HG03565 (cell line): ENCODE measurements around the gene TFEB.

Experiments used
- ATAC-seq: cut with Tn5 transposase; IDR thresholded peaks from one replicate; pipeline ENCODE4 v1.9.1; 2021; ENCODE audit warnings: mild to moderate bottlenecking, moderate library complexity; ENCODE audit not compliant: unreplicated experiment

Gene TFEB

DNA sequence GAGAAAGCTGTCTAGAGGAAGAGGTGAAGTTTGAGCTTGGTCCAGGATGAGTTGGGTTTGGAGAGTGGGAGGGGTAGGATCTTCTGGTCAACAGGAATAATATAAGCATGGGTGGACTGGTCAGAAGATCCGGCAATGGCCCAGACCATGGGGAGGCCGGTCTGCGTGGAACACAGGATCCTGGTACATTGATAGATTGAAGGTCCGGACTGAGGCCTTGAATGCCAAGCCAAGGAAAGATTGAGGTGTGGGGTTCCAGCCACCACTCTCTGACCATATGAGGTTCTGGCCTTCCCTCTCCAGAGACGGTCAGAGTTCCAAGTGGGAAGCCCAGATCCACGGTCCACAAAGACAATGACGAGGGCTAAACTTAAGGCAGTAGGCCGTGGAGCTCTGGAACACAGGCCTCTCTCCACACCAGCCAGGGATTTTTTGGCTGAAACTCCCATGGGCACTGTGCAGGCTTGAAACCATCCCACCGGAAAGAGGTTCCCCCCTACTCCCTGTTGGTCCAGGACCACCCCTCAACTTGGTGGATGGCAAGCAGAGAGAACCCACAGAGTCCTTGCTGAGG, 94.0 kb downstream of the TFEB start:
- no peak for ATAC-seq

- ATAC-seq = no peak
These were observed 95.0 kb downstream of the TFEB start for GRCh38 chr6:41640426-41640825.

DNA sequence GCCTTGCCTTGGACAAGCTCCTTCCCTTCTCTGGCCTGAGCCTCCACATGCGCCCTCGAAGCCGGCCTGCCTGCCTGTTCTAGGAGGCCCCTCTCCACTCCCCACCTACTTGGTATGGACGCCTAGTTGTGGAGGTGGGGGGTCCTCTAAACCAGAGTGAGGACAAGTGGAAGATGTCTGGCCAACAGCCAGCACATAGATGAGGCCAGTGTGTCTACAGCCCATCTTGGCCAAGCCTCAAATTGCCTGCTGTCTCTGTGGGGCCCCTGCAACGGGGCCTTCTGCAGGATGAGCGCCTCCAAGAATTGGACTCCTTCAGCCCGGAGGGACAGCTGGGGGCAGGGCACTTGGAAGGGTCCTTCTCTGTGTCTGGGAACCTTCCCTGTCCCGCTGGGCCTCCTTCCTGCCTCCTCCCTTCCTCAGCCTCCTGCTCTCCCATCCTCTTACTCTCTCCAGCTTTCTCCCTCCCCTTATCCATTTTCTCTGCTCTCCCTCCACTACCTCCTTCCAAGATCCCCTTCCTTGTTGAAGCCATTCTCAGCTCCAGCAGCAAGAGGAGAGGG, 95.5 kb downstream of the TFEB start:
- ATAC-seq = no peak

DNA sequence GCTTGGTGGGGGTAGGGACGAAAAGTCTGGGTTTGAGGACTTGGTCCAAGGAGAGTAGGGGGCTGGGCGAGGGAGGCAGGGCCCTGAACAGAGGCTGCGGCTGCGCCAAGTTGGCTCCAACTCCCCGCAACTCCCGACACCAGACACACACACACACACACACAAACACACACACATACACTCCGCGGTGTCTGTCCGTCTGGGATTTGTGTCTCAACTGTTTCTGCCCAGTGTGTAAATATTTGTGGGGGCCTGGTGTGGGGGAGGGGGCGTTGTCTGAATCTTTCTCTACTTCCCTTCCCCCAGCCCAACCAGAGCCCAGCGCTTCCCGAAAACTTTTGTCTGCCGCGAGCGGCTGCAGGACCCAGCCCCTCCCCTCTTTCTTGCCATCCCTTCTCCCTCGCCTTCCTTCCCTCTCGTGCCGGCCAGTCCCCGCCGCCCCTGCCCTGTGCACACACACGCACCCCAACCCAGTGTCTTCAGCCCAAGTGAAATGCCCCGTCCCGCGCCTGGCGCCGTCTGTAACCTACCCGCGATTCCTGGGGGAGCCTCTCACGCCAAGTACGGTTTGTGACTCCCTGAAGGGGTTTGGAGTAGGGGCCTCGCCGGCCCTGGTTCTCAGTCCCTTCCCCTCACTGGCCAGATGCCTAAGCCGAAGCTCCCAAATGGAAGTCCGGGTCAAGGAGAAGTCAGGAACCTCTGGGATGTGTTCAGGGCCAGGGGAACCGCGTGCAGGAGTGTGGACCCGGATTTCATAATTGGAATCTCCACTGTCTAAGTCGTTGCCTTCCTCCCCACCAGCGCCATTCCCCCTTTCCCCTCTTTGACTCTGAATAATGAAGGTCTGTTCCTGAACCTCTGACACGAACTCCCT, 96.2 kb downstream of the TFEB start:
- ATAC-seq = no peak

DNA sequence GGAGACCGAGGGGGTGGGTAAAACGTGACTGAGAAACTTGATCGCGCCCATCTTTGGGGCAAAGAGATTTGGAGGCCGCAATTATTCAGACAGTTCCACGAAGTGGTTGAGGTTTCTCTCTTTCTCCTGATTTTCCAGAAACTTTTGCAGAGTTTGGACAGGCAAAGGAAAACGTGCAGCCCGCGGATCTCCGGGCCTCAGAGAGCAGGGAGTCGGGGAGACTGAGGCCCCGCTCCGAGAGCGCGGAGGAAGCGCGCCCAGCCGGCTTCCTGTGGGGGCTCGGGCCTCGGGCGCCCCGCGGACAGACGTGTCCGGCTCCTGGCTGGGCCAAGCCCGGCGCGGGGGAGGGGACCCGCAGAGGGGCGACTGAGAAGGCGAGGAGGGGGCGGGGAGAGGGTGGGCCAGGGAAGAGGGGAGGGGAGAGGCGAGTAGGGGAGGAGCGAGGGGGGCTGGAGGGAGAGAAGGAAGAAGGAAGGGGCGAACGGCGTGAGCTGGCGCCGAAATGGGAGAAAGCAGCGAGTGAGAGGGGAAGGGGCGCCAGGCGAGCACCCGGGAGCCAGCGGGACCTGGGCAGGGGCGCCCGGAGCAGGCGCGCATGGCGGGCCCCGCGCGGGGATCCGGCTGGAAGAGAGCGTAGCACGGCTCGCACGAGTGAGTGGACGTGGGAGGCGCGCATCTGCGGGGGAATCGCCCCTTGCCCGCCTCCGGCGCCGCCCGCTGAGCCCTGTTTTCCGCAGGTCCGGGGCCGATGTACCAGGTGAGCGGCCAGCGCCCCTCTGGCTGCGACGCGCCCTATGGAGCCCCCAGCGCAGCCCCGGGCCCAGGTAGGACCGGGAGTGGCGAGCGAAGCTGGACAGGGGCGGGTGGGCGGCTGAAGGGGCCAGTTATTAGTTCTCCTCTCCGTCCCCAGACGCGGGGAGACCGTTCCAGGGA, 97.1 kb downstream of the TFEB start, which contains the start of gene MDFI:
Gene MDFI (plus strand): TSS at position 467 of the 933 bp plus-strand sequence. CDS start 282 bp downstream, at position 749.
- ATAC-seq = no peak

GRCh38 chr6:41637194-41638001, 98.0 kb downstream of the TFEB start:
- ATAC-seq = no peak

DNA sequence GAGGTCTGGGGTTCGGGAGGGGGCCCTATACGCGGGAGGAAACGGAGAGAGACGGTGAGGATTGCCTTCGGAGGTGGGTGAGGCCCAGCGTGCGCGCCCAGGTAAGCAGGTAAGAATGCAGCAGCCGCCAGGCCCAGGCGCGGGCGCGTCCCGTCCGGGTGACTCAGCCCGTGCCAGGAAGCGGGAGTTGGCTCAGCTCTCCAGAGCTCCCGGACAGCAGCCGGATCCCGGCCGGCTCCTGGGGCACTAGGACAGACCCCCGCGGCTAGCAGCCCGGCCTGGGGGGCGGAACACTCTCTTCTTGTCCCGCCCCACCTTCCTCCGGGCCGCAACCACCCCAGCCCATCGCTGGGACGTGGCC, 98.6 kb downstream of the TFEB start:
- no peak for ATAC-seq

DNA sequence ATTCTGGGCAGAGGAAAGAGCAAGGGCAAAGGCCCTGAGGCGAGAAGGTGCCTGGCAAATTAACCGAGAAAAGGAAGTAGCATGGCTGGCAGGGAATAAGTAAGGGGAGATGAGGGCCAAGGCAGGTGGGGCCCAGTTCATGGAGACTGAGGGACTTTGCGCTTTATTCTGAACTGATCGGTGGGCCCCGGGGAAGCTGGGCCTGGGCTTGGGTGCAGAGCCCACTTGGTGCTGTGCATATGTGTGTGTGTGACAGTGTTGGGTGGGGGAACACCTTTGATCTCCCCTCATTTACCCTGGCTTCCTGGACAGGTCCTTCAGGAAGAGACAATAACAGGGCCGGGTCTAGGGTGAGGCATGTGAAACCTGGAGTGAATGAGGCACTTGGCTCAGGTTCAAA, 100.0 kb downstream of the TFEB start:
- no peak for ATAC-seq

- ATAC-seq = no peak
These were observed 100.8 kb downstream of the TFEB start for GRCh38 chr6:41634657-41635056.
